Left lung (tissue), 14 donors: Measurements from ENCODE around the gene MEIG1. TPM values are rescaled to one million over a fixed set of nuclear protein-coding genes. Genes with fewer than 3 reads are reported as not detected.

Experiments
- ATAC-seq: fragments of 200-7000 bp; cut with Tn5 transposase; one replicate; pipeline ENCODE4 v1.9.1; 2020; ENCODE audit warnings: moderate library complexity
- DNase-seq, 4 donors: peaks; one replicate each; pipeline ENCODE4 v3.0.0-alpha.2; 2013 to 2020
- H3K27ac ChIP-seq, 2 donors: fragments of 200-600 bp; sonication (generic) in 1 of 2; one replicate each; pipeline versions ENCODE4 v1.5.0 to v1.8.0; 2020 to 2021
- H3K27me3 ChIP-seq, 2 donors: fragments of 200-600 bp; sonication (generic) in 1 of 2; one replicate each; pipeline versions ENCODE4 v1.5.0 to v1.8.0; 2020 to 2021
- H3K36me3 ChIP-seq, 2 donors: fragments of 200-600 bp; sonication (generic) in 1 of 2; one replicate each; pipeline versions ENCODE4 v1.5.0 to v1.8.0; 2020 to 2021
- H3K4me1 ChIP-seq, 2 donors: fragments of 200-600 bp; one replicate each; pipeline ENCODE4 v1.8.0; 2021
- H3K4me3 ChIP-seq, 2 donors: fragments of 200-600 bp; sonication (generic) in 1 of 2; one replicate each; pipeline versions ENCODE4 v1.5.0 to v1.8.0; 2020 to 2021; ENCODE audit warnings: mild to moderate bottlenecking in 1 of 2
- H3K9me3 ChIP-seq, 2 donors: fragments of 200-600 bp; sonication (generic) in 1 of 2; one replicate each; pipeline versions ENCODE4 v1.5.0 to v1.8.0; 2020 to 2021
- CTCF ChIP-seq, 2 donors: fragments of 200-600 bp; sonication (generic) in 1 of 2; IDR thresholded peaks; one replicate each; pipeline versions ENCODE4 v1.5.0 to v1.8.0; 2021; ENCODE audit warnings: antibody characterized with exemption in 2 of 2
- intact Hi-C, 2 donors: fragments of 100-400 bp; cut with DNase I; formaldehyde crosslinking; loops; one replicate each; pipeline versions ENCODE4 v1.11.2 to v1.14.2; 2022
- long read RNA-seq, 12 donors: library from polyadenylated mRNA in 2 of 12; unstranded in 2 of 12; transcript quantifications; one replicate each; pipeline ENCODE4 v2.0.0 and lab custom pipeline, GENCODE V29; 2019 to 2026
- polyA plus RNA-seq, 6 donors: library from polyadenylated mRNA; unstranded; fragments of 120-200 nt; gene quantifications; one replicate each; pipeline ENCODE4 v1.2.1, GENCODE V29; 2013; ENCODE audit not compliant: insufficient read length in 6 of 6
- total RNA-seq, 2 donors: library from RNA; stranded (reverse); fragmentation: NEBNext Ultra II Directional; extraction: Animal tissue kit (Norgen Biotek cat#: 25700); gene quantifications; one replicate each; pipeline ENCODE4 v1.2.1, GENCODE V29; 2021
- donor health status: DM: no; HTN: yes; CAD: no.
- donor health status: DM: no; HTN: no; CAD: no.

MEIG1 gene
- not detected for total RNA-seq
- polyA plus RNA-seq, result 1 to 10 TPM in 5 of 6 donors, under 1 TPM in 1; 0.86 to 1.8 (median 1.3) TPM
- long read RNA-seq, donor 1, result 0 reads
- long read RNA-seq, donor 2, partial matches to known transcripts, result 0 of 1 reads
- long read RNA-seq, donor 2, other reads (novel, unspliced or antisense), result 0 of 1 reads
- long read RNA-seq, donor 3, result 0 reads
- long read RNA-seq, donor 4, result 0 reads
- long read RNA-seq, donor 5, partial matches to known transcripts, result 0 of 4 reads
- long read RNA-seq, donor 5, other reads (novel, unspliced or antisense), result 0 of 4 reads
- long read RNA-seq, donor 6, partial matches to known transcripts, result 0 of 1 reads
- long read RNA-seq, donor 6, other reads (novel, unspliced or antisense), result 0 of 1 reads
- long read RNA-seq, donor 7, result 0 reads
- long read RNA-seq, donor 8, result 0 reads
- long read RNA-seq, donor 9, result 0 reads
- long read RNA-seq, donor 10, result 0 reads
- long read RNA-seq, donor 11, result 0 reads
- long read RNA-seq, donor 12, result 0 reads

GRCh38 chr10:14959221-14960057 is at the start of gene MEIG1:
Gene MEIG1 (plus strand): TSS chr10:14959388. CDS start chr10:14966469, 7,081 bp downstream.
- Histone ChIP-seq H3K9me3 (no peaks in the 10 kb centered on the region), H3K4me3 (peak within 1 kb of the TSS; percentile 80 to 95), H3K4me1 (peaks cover 0 to 20% of the 10 kb centered on the region in 2 donors), H3K36me3 (no peaks in the 10 kb centered on the region), H3K27ac (peak within 1 kb of the TSS; percentile 96), H3K27me3 (no peaks in the 10 kb centered on the region)
- DNase-seq, result peak; percentile 95 to 98 (median 96)
- peak; percentile 98 for ATAC-seq
- no peak for TF ChIP-seq CTCF (IDR thresholded peaks at IDR 0.05)
- intact Hi-C loops, result no loop called here

GRCh38 chr10:14910953-14911352 is 48.2 kb upstream of the MEIG1 start:
- intact Hi-C loops, result no loop called here
- Histone ChIP-seq H3K36me3 (peaks cover 0 to 91% of the 10 kb centered on the region in 2 donors), H3K27ac (no peak overlapping the region), H3K4me1 (no peaks in the 10 kb centered on the region), H3K27me3 (no peaks in the 10 kb centered on the region), H3K4me3 (no peak overlapping the region), H3K9me3 (peaks cover 0 to 2% of the 10 kb centered on the region in 2 donors)
- ATAC-seq (no peak), DNase-seq (no peak)
- no peak for TF ChIP-seq CTCF (IDR thresholded peaks at IDR 0.05)

- DNase-seq, result no peak
Measured at GRCh38 chr10:14911801-14912200, 47.4 kb upstream of the MEIG1 start.

GRCh38 chr10:14916600-14916999 is 42.6 kb upstream of the MEIG1 start:
- Histone ChIP-seq H3K27ac (no peak overlapping the region), H3K4me3 (no peak overlapping the region), H3K27me3 (no peaks in the 10 kb centered on the region), H3K9me3 (peaks cover 0 to 31% of the 10 kb centered on the region in 2 donors), H3K4me1 (no peaks in the 10 kb centered on the region), H3K36me3 (peaks cover 0 to 92% of the 10 kb centered on the region in 2 donors)
- ATAC-seq (no peak), DNase-seq (no peak)
- TF ChIP-seq CTCF (IDR thresholded peaks at IDR 0.05), result no peak
- intact Hi-C loops, result no loop called here

More at GRCh38 chr10:14911801-14912200, 47.4 kb upstream of the MEIG1 start:
- Histone ChIP-seq H3K36me3 (peaks cover 0 to 91% of the 10 kb centered on the region in 2 donors), H3K9me3 (peaks cover 0 to 10% of the 10 kb centered on the region in 2 donors), H3K4me3 (no peak overlapping the region), H3K27me3 (no peaks in the 10 kb centered on the region), H3K27ac (no peak overlapping the region), H3K4me1 (no peaks in the 10 kb centered on the region)
- intact Hi-C loops, result no loop called here
- no peak for ATAC-seq
- TF ChIP-seq CTCF (IDR thresholded peaks at IDR 0.05), result no peak

- intact Hi-C loops, result no loop called here
- peaks cover 0 to 31% of the 10 kb centered on the region in 2 donors for H3K9me3 ChIP-seq
- DNase-seq (no peak), ATAC-seq (no peak)
- H3K27ac ChIP-seq, result no peak overlapping the region
- peaks cover 0 to 92% of the 10 kb centered on the region in 2 donors for H3K36me3 ChIP-seq
- H3K27me3 ChIP-seq, result no peaks in the 10 kb centered on the region
- H3K4me3 ChIP-seq, result no peak overlapping the region
- no peak for TF ChIP-seq CTCF (IDR thresholded peaks at IDR 0.05)
- no peaks in the 10 kb centered on the region for H3K4me1 ChIP-seq
Measured at GRCh38 chr10:14917827-14918226, 41.4 kb upstream of the MEIG1 start.
